HG03439 (cell line): ENCODE data around the gene C6orf15.

ENCODE experiments used
- ATAC-seq: cut with Tn5 transposase; IDR thresholded peaks from one replicate; pipeline ENCODE4 v1.9.1; 2021; ENCODE audit warnings: mild to moderate bottlenecking, moderate library complexity; ENCODE audit not compliant: unreplicated experiment

C6orf15 gene

DNA sequence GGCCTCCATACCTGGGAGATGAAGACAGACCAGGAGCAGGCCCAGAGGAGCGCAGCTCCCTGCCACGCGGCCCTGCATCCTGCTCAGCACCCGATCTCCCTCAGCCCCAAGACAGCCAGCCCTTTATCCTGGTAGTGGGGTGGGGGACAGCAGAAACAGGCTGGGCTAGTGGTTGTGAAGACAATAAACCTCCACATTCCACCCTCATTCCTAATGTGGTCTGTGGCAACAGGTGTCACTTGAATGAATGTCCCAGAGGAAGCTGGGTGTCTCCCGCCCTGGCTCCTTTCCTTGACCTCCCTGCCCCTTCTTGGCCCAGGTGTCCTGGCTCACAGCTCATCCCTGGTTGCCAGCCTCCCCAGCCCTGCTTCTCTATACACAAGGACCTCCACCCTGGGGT is at the start of gene C6orf15:
TSS of gene C6orf15 (minus strand) at position 98 of the 400 bp plus-strand sequence. CDS start at position 78, 20 bp downstream.
- ATAC-seq, result no peak

DNA sequence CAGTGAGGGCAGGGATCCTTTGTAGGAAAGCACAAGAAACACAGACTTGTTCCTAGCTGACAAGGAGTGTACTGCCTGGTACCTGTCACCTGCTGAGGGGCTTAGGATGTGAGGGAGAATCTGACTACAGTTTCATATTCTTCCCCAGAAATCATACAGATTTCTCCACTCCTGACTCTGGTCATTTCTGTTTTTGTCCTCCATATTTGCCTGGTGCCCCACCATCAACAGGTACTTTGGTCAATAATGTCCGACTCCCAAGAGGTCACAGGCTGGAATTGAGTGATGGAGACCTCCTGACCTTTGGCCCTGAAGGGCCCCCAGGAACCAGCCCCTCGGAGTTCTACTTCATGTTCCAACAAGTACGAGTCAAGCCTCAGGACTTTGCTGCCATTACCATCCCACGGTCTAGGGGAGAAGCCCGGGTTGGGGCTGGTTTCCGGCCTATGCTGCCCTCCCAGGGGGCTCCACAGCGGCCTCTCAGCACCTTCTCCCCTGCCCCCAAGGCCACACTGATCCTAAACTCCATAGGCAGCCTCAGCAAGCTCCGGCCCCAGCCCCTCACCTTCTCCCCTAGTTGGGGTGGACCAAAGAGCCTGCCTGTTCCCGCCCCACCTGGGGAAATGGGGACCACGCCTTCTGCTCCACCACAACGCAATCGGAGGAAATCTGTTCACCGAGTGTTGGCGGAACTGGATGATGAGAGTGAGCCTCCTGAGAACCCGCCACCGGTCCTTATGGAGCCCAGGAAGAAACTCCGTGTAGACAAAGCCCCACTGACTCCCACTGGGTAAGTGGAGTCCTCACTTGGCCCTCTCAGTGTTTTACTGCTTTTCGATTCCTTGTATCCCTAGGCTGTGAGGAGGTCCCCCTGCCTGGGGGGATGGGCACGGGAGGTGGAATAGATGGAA is 49.1 kb upstream of the C6orf15 start:
- no peak for ATAC-seq

DNA sequence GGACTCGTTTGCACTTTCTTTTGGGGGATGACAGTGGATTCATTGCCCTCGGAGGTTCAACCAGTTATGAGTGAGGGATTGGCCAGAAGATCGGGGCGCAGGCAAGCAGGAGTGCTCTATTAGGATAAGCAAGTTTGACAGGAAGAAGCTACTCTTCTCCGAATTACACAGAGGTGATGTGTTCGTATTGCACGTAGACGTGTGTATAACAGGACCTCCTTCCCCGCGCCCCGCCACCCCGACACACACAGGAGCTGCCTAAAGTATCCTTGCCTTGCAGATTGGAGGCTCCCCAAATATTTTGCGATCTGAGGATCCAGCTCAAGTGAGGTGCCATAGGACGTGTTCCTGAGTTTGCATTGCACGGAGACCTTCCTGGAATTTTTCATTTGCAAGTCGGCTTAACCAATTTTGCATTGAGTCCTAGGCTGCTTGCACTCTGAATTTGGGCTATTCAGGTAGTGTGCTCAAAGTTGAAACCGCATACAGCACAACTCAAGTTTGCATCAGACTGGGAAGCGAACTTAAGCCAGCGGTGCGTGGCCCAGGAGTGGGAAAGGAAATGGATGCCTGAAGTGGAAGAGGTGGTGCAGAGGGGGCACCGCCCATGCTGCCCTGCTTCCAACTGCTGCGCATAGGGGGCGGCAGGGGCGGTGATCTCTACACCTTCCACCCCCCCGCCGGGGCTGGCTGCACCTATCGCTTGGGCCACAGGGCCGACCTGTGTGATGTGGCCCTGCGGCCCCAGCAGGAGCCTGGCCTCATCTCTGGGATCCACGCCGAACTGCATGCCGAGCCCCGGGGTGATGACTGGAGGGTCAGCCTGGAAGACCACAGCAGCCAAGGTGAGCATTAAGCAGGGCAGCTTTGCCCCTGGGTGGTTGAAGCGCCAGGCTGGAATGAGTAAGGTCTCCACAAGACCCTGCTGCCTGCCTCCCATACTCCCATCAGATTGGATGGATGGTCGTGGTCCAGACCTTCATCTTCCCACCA is 46.8 kb upstream of the C6orf15 start:
- ATAC-seq, result peak; percentile 6

DNA sequence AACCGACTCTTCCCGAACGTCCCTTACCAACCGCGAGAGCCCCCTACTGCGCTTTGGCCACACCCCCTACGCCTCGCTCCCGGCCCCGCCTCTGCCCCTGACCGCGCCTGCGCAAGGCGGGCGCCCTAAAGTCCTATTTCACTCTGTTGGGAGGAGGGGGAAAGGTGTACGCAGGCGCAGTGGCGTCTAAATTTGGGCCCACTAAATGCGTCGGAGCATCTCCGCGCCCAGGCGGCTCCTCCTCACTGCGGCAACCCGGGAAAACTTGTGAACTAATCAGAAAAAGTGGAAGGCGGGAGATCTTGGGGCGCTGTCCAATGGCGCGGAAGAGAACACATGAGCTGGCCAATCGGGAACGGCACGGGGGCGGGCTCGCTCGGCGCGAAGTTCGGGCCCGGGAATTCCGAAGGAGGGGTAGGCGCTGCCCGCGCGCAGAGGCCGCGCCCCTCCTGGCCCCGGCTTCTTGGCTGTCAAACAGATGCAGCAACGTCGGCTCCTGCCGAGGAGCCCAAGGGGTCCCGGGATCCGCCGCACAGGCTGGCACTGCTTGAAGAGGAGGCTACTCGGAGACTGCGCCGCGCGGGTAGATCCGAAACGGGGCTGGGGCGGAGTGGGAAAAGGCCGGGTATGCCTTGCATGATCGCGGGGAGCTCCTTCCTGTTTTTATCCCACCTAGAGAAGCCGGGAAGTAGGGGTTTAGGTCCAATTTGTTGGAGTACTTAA is 45.9 kb upstream of the C6orf15 start, which contains the start of gene TCF19:
TSS of gene TCF19 (plus strand) at position 450 of the 723 bp plus-strand sequence. CDS start 881 bp downstream, outside the sequence.
- peak; percentile 78 for ATAC-seq

DNA sequence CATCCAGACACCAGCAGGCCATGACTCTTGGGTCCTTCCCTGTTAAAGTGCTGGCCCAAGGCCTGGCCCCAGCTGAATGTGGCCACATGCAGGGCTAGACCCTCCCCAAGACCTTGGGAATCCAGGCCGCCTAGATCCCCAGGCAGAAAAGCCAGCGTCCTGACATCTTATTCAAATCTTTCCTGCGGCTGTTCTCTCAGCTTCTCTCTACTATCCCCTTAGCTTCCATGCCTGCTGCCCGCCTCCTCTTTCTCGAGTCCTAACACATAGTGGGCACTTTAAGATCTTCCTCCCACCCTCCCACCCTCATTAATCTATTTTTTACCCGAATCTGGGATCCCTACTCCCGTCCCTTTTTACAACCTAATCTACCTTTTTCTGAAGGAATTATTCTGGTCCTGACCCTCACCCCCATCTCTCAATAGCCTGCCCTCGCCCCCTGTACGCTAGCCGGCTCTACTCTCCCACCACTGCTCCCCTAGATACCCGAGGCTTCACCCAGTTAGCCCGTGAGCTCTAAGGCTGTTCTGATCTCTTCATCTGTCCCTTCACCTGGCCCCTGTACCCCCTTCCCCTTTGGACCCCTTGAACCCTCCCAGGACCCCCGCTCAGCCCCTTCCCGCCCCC is 45.3 kb upstream of the C6orf15 start, which contains the start of gene CCHCR1:
TSS of gene CCHCR1 (minus strand) at position 290 of the 627 bp plus-strand sequence. CDS start at position 88, 202 bp downstream.
- no peak for ATAC-seq

DNA sequence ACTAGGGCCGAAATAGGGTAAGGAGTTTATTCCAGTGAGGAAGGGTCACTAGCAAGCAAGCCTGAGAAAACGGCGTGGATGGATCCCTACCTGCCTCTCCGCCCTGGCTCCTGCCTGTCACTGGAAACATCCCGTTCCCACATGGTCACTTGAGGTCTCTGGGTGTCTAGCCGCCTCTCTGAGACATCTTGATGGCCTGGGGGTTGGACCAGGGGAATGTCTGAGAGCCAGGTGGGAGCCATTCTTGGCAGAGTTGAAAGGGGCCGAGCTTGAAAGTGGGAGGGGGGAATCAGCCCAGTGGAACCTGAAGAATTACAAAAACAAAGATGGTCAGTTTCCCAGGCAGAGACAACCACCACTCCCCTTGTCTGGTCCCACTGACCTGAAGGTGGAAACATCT is 44.3 kb upstream of the C6orf15 start:
- no peak for ATAC-seq

DNA sequence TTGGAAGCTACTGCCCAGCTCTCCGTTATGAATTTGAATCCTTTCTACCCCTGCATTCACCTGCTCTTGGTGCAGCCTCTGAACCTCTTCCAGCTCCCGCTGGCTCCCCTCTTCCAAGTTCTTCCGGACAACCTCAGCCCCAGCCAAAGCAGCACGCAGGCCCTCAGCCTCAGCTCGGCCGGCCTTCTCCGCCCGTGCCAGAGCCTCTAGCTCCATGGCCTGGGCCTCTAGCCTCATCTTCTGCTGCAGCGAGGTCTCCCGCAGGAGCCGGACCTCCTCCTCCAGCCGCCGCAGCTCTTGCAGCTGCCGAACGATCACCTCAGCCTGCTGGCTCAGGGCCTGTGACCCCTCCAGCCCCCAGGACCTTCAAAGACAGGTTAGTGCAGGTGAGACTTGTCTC is 42.1 kb upstream of the C6orf15 start:
- no peak for ATAC-seq

DNA sequence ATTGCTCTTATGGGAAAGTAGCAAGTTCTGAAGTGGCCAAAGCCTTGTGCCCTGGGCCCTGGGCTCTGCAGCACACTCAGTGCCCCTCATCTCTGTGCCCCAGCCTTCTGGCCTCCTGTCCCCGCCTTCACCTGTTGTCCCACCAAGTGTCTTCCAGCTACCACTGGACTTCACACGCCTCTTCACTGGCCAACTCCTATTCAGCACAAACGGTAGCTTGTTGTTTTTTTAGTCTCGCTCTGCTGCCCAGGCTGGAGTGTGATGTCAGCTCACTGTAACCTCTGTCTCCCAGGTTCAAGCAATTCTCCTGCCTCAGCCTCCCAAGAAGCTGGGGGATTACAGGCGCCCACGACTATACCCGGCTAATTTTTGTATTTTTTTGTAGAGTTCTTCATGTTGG is 40.4 kb upstream of the C6orf15 start:
- no peak for ATAC-seq

DNA sequence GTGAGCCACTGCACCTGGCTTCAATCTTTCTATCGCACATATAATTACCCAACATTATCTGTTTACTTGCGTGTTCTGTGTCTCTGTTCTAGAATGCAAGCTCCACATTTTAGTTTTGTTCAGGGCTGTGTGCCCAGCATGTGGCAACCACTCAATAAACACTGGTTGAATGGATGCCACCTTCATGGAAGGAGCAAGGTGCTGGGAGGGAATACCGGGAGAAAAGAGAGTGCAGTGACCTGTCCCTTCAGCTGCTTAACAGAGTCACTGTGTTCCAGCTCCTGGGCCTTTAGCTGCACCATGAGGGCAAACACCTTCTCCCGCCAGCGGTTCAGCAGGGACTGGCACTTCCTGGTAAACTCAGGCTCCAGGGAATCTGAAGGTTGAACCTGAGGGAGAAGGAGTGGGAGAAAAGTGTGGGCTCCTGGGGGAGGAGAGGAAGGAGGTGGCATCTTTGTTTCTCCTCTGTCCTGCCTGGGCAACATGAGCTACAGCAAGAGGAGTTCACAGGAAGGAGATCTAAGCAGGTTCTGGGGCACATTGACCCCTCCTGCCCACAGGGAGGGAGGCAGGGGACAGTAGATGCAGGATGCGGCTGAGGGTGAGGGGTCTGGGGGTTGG is 37.6 kb upstream of the C6orf15 start:
- no peak for ATAC-seq

DNA sequence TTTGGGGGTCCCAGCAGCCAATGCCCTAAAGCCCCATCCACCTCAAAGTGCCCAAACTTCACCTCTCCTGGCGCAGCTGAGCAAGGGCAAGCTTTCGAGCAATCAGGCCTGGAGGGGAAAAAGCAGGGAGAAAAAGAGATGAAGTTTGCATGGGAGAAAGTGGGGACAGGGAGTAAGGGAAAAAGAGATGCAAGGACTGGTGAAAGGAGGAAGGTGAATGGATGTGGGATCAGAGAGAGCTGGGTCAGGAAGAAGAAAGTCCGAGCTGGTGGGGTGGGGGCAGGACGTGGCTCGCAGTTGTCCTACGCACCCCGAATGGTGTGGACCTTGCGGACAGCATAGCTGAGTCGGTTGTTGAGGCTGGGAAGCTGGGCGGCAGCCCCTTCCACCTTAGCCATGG is 33.0 kb upstream of the C6orf15 start:
- no peak for ATAC-seq

DNA sequence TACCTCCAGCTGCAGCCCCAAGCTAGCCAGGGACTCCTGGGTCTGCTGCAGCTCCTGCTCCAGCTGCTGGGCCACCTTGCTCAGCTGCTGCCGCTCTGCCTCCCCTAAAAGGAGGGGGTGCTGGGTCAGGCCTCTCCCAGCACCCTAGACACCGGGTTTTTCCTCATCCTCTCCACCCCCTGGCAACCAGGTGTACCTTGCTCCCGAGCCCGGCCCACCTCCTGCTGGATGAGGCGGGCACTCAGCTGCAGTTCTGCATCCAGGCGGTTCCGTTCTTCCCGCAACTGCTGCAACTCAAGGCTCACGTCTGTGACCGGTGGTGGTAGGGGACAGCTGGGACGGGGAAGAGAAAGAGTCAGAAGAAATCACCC is 32.6 kb upstream of the C6orf15 start:
- no peak for ATAC-seq

DNA sequence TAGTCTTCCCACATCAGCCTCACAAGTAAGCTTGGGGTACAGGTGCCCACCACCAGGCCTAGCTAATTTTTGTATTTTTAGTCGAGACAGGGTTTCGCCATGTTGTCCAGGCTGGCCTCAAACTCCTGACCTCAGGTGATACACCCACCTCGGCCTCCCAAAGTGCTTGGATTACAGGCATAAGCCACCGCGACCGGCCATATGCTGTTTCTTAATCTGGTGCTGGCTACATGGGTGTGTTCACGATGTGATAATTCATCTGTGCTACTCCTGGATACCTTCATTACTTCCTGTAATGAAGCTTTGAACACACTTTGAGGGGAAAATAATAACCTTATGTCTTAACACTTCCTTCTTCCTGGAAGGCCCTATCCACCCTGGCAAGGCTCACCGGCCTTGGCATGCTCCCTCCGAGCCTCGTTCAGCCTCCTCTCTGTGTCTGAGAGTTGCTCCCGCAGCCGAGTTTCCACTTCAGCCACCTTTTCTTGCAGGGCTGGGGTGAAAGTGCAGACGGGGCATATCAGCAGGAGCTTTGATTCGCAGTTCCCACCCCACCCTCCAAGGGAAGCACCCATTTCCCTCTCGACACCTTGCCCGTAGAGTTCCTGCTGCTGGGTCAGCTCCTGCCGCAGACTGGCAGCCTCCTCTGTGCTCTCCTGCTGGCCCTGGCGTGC is 32.1 kb upstream of the C6orf15 start:
- no peak for ATAC-seq

DNA sequence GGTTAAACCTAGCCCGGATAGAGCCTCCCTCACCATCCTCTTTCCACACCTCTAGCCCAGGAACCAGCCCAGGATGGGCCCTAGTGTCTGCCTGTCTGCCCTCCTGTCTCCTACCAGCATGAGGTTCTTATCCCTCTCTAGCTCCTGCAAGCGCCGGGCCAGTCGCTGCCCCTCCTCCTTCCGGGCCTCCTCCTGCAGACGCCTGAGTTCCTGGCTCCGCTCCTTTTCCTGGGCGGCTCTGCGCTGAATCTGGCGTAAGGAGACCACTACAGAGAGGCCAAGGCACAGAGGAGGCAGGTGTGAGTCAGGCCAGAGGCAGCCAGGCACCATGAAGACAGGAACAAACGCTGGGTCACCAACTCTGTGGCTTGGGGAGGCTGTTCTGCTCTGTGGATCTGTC is 30.8 kb upstream of the C6orf15 start:
- no peak for ATAC-seq

DNA sequence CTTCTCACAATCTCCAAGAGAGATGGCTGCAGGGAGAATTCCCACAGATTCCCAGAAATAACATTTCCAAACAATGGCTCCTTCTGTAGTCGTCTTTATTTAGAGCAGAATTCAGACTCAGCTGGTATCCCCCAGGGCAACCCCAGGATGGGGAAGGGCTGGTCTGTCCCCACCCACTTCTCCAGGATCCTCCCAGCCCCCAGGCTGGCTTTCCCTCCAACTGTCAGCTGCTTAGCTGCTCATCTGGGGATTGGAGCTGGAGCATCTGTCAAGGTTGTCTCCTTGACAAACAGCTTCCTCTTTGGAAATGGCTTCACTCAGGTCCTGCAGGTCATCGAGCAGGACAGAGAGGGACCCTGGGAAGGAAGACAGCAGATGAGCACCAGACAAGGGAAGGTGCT is 30.0 kb upstream of the C6orf15 start:
- ATAC-seq, result no peak

DNA sequence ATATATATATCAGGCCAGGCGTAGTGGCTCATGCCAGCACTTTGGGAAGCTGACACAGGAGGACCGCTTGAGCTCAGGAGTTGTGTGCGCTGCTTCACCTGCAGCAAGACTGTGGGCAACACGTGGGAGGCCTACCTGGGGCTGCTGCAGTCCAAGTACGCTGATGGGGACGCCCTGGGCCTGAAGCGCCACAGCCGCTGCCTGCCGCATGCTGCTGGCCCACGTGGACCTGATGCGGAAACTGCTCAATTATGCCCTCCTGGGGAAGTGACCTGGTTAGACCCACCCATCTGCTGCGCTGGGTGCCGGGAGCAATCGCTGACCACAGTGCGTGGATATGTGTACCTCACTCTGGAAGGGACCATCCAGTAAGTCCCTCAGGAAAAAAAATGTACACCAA is 28.3 kb upstream of the C6orf15 start:
- no peak for ATAC-seq

DNA sequence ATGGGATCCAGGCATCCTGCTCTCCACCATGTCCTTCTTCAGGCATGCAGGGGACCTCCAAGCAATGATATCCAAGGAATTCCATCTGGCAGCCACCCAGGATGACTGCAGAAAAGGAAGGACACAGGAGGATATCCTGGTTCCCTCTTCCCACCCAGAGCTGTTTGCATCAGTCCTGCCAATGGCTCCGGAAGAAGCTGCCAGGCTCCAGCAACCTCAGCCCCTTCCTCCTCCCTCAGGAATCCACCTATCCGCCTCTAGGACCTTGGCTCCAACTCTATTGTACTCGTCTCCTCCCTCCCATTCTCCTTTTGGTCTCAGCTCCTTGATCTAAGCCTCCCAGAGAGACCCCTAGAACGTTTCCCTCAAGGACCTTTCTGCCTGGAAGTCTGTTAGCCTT is 27.2 kb upstream of the C6orf15 start:
- no peak for ATAC-seq

DNA sequence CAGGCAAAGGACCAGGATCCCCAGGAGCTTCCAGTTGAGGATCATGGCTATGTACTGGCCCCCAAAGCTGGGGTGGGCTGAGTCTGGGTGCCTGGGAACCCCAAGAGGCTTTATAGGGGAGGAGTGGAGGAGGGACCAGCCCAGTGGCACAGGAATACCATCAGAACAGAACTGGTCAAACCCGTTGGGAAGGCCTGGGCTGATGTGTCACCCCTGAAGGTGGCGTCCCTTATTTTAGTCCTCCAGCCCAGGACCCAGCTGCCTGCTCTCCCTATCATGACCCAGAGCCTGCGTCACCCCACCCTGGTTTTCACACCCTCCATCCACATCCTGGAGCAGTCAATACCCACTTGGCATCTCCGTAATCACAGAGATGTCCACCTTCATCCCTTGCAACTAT is 26.6 kb upstream of the C6orf15 start, which contains the start of gene PSORS1C2:
TSS of gene PSORS1C2 (minus strand) at position 85 of the 400 bp plus-strand sequence. CDS start at position 45, 40 bp downstream.
- ATAC-seq, result no peak

DNA sequence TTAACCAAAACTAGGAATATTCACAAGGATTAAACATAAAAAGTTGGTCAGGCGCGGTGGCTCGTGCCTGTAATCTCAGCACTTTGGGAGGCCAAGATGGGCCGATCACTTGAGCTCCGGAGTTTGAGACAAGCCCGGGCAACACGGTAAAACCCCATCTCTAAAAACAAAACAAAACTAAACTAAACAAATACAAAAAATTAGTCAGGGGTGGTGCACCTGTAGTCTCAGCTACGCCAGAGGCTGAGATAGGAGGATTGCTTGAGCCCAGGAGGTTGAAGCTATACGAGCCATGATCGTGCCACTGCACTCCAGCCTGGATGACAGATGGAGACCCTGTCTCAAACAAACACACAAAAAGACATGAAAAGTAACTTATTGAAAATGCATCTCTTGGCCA is 23.3 kb upstream of the C6orf15 start:
- ATAC-seq, result no peak

DNA sequence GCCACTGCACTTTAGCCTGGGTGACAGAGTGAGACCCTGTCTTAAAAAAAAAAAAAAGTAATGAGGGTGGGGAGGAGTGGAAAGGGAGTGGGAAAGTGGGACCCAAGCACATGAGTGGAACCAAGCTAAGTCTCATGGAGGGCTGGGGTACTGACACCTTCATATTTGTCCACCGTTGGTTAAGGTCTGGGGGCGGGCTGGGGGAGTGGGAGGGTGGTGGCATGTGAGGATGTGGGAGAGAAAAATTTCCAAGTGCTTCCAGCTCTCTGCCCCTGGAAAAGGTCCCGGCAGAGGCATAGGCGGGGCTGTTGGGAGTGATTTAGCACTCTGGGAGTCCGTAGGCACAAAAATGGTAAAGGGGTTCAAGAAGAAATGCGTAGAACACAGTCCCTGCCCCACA is 20.4 kb upstream of the C6orf15 start:
- ATAC-seq, result no peak
